Type B pancreatic cell (in vitro differentiated cells): ENCODE data around the gene DDIT4. TPM values are rescaled to one million over a fixed set of nuclear protein-coding genes. Genes with fewer than 3 reads are reported as not detected.
"Not testable (repeated sequence)": the region's sequence is repeated elsewhere in the genome, so short reads cannot be mapped to it uniquely, and the experiment has no call there.

Experiments used
- DNase-seq: peaks from one replicate; pipeline ENCODE4 v3.0.0; 2021; ENCODE audit warnings: mixed read lengths; ENCODE audit not compliant: unreplicated experiment; ENCODE audit errors: extremely low spot score
- H3K27ac Mint-ChIP-seq: 2 replicates; pipeline ENCODE4 v1.8.0; 2021; ENCODE audit warnings: mild to moderate bottlenecking, mixed read lengths
- H3K27me3 Mint-ChIP-seq: 2 replicates; pipeline ENCODE4 v1.8.0; 2021; ENCODE audit warnings: mixed read lengths
- H3K36me3 Mint-ChIP-seq: 2 replicates; pipeline ENCODE4 v1.8.0; 2021; ENCODE audit warnings: mixed read lengths
- H3K4me1 Mint-ChIP-seq: one replicate; pipeline ENCODE4 v1.8.0; 2021; ENCODE audit warnings: mixed read lengths; ENCODE audit not compliant: unreplicated experiment
- H3K4me3 Mint-ChIP-seq: 2 replicates; pipeline ENCODE4 v1.8.0; 2021; ENCODE audit warnings: mild to moderate bottlenecking, mixed read lengths
- H3K9me3 Mint-ChIP-seq: 2 replicates; pipeline ENCODE4 v1.8.0; 2021; ENCODE audit warnings: mixed read lengths
- total RNA-seq: library from RNA; stranded (reverse); gene quantifications from 2 replicates; pipeline ENCODE4 v1.2.1, GENCODE V29; 2021; ENCODE audit warnings: low replicate concordance
- TF ChIP-seq, protein P1 (sequence below): fragments of 200-600 bp; sonication (generic); conservative IDR thresholded peaks from 2 replicates; pipeline ENCODE4 v1.5.0; 2021; ENCODE audit warnings: antibody characterized with exemption, mild to moderate bottlenecking

Gene DDIT4
- total RNA-seq, 1 donor from 2014 or later = 95.9 TPM

DNA sequence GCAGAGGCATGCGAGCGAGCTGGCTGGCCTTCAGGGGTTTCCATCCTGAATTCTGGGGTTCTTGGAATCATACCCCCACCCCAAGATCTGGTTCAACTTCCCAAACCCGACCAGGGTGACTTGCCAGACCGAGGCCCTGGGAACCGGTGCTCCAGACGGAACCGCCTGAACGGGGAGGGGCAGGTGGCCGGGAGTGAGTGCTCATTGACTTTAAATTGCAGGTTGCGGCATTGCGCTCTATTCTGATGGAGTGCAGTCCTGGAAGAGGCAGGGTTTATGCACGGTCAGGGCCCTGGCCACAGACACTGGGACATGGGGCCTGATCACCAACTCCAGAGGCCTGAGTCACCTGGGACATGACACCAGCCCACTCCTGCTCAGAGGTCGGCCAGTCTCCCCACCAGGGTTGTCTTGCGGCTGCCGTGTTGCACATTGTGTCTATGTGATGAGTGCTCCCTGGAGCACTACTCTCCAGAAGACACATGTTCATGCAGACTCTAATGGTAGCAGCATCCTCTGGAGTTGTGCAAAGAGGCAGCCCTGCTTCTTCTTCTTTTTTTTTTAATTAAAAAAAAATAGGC lies 5.8 kb upstream of the DDIT4 start:
- H3K4me1 Mint-ChIP-seq = peaks cover 35% of the 10 kb centered on the region
- no peaks in the 10 kb centered on the region for H3K27me3 Mint-ChIP-seq
- no peak for DNase-seq
- H3K4me3 Mint-ChIP-seq = no peak overlapping the region
- no peaks in the 10 kb centered on the region for H3K9me3 Mint-ChIP-seq
- no peak overlapping the region for H3K27ac Mint-ChIP-seq
- H3K36me3 Mint-ChIP-seq = no peaks in the 10 kb centered on the region
- TF ChIP-seq, protein P1, sequence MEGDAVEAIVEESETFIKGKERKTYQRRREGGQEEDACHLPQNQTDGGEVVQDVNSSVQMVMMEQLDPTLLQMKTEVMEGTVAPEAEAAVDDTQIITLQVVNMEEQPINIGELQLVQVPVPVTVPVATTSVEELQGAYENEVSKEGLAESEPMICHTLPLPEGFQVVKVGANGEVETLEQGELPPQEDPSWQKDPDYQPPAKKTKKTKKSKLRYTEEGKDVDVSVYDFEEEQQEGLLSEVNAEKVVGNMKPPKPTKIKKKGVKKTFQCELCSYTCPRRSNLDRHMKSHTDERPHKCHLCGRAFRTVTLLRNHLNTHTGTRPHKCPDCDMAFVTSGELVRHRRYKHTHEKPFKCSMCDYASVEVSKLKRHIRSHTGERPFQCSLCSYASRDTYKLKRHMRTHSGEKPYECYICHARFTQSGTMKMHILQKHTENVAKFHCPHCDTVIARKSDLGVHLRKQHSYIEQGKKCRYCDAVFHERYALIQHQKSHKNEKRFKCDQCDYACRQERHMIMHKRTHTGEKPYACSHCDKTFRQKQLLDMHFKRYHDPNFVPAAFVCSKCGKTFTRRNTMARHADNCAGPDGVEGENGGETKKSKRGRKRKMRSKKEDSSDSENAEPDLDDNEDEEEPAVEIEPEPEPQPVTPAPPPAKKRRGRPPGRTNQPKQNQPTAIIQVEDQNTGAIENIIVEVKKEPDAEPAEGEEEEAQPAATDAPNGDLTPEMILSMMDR = no peak

DNA sequence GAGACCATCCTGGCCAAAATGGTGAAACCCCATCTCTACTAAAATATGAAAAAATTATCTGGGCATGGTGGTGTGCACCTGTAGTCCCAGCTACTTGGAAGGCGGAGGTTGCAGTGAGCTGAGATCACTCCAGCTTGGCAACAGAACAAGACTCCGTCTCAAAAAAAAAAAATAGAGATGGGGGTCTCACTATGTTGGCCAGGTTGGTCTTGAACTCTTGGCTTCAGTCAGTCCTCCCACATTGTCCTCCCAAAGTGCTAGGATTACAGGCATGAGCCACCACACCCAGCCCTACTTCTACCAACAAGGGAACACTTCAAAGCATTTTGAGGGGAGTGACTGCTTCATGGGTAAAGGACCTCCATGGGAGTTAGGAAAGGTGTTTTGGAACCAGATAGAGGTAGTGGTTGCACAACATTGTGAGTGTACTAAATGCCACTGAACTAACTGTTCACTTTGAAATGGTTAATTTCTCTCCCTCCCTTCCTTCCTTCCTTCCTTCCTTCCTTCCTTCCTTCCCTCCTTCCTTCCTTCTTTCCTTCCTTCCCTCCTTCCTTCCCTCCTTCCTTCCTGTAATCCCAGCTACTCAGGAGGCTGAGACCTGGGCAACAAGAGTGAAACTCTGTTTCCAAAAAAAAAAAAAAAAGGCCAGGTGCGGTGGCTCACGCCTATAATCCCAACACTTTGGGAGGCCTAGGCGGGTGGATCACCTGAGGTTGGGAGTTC lies 5.1 kb upstream of the DDIT4 start:
- H3K36me3 Mint-ChIP-seq, H3K27ac Mint-ChIP-seq, H3K4me3 Mint-ChIP-seq, DNase-seq, H3K9me3 Mint-ChIP-seq, H3K27me3 Mint-ChIP-seq: not testable (repeated sequence)
- H3K4me1 Mint-ChIP-seq = peaks cover 35% of the 10 kb centered on the region

DNA sequence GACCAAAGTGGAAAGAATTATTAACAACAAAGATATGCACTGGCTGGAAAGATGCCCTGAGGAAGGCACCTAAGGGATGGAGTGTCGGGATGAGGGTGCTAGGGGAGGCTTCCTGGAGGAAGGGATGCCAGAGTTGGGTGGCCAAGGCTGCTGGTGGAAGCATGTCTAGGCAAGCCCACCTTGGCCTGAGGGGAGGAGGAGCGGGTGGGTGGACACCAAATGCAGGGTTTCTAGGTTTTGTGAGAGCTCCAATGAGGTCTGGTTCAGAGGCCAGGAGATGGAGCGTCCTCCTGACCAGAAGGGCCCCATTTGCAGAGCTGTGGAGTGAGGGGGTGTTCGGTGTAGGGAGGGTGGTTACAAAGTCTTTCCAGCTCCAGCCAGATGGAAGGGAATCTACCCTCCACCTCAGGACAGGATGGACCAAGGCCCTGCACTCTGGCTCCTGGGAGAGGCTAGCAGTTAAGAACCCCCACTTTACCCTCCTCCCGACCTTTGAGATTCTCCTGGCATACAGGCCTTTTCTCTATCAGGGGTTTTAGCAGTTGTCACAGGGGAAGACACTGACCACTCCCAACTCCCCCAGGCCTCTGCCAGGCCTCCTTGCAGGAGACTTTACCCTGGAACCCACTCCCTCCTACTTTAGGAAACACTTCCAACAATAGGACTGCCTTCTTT lies 3.0 kb upstream of the DDIT4 start:
- Mint-ChIP-seq H3K4me3 (peak overlapping the region; percentile 66), H3K4me1 (peaks cover 35% of the 10 kb centered on the region), H3K27ac (peak overlapping the region; percentile 67), H3K36me3 (peaks cover 10% of the 10 kb centered on the region), H3K9me3 (no peaks in the 10 kb centered on the region), H3K27me3 (no peaks in the 10 kb centered on the region)
- TF ChIP-seq, protein P1 = no peak
- DNase-seq = no peak

DNA sequence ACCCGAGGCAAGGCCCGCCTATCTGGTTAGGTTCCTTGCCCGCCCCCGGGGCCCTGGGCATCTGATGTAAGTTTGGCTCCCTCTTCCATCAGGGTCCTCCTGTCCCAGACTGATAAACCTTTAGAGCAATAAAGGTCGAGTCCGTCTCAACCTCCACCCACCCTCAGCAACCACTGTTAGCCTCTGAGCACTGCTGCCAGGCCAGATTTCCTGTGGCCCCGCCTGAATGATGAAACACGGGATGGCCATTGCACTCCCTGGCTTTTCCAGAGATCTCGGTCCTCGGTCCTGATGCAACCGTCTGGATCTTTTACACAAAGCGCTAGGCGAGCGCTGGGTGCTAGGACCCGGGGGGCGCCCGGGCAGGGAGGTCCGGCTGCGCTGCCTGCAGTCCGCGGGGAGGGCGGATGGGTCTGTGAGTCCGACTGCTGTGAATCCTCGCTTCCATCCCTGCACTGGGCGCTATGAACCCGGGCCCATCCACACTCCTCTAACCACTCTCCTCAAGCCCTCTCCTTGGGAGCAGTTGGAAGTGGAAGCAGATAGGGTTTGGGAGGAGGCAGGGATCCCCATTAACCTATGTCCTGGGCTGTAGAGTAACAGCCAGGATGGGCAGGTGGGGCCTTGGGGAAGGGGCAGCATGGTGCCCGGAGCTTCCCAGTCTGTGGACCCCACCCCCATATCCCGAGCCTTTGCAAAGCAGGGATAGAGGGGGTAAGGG lies 875 bp upstream of the DDIT4 start:
- Mint-ChIP-seq H3K36me3 (peaks cover 13% of the 10 kb centered on the region), H3K4me3 (peak overlapping the region; percentile 96), H3K27me3 (no peaks in the 10 kb centered on the region), H3K9me3 (no peaks in the 10 kb centered on the region), H3K4me1 (peaks cover 45% of the 10 kb centered on the region), H3K27ac (peak overlapping the region; percentile 93)
- TF ChIP-seq, protein P1 = no peak
- peak; percentile 85 for DNase-seq

DNA sequence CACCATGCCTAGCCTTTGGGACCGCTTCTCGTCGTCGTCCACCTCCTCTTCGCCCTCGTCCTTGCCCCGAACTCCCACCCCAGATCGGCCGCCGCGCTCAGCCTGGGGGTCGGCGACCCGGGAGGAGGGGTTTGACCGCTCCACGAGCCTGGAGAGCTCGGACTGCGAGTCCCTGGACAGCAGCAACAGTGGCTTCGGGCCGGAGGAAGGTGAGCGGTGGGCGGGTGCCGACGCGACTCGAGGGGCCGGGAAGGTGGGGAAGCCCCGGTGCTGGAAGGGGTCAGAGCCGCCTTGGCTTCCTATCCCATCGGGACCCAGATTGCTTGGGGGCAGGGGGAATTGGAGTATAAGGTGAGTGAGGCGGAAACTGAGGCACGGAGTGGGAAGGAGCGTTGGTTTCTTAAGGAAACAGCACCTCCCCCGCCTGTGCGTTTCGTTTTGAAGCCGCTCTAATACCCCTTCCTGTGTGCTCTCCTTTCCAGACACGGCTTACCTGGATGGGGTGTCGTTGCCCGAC lies 547 bp downstream of the DDIT4 start:
- peaks cover 51% of the 10 kb centered on the region for H3K4me1 Mint-ChIP-seq
- no peaks in the 10 kb centered on the region for H3K9me3 Mint-ChIP-seq
- peak overlapping the region; percentile 96 for H3K4me3 Mint-ChIP-seq
- H3K27me3 Mint-ChIP-seq = no peaks in the 10 kb centered on the region
- TF ChIP-seq, protein P1 = no peak
- peaks cover 13% of the 10 kb centered on the region for H3K36me3 Mint-ChIP-seq
- peak overlapping the region; percentile 91 for H3K27ac Mint-ChIP-seq
- DNase-seq = no peak
